NCI-H2171 (cell line): ENCODE measurements around the gene ADGRV1.

Experiments
- DNase-seq: peaks from one replicate; lab custom pipeline; 2025; lab: John Stamatoyannopoulos, UW

The ADGRV1 gene

GRCh38 chr5:91111473-91112238 lies 553.1 kb downstream of the ADGRV1 start:
- DNase-seq = no peak

GRCh38 chr5:91114658-91115057 lies 556.1 kb downstream of the ADGRV1 start:
- DNase-seq = no peak

GRCh38 chr5:91118354-91118753 lies 559.8 kb downstream of the ADGRV1 start:
- no peak for DNase-seq

GRCh38 chr5:91118796-91119195 lies 560.2 kb downstream of the ADGRV1 start:
- DNase-seq = no peak

- DNase-seq = no peak
Observed at GRCh38 chr5:91119217-91119616, 560.6 kb downstream of the ADGRV1 start.

- no peak for DNase-seq
Observed at GRCh38 chr5:91119981-91120850, 561.6 kb downstream of the ADGRV1 start.

GRCh38 chr5:91121347-91121993 lies 562.9 kb downstream of the ADGRV1 start:
- no peak for DNase-seq

GRCh38 chr5:91122651-91123050 lies 564.1 kb downstream of the ADGRV1 start:
- no peak for DNase-seq

- DNase-seq = no peak
Observed at GRCh38 chr5:91123291-91123690, 564.7 kb downstream of the ADGRV1 start.

- DNase-seq = no peak
Observed at GRCh38 chr5:91123901-91124300, 565.3 kb downstream of the ADGRV1 start.

- no peak for DNase-seq
Observed at GRCh38 chr5:91125916-91126315, 567.3 kb downstream of the ADGRV1 start.

GRCh38 chr5:91126448-91126847 lies 567.9 kb downstream of the ADGRV1 start:
- DNase-seq = no peak

- no peak for DNase-seq
Observed at GRCh38 chr5:91126888-91127287, 568.3 kb downstream of the ADGRV1 start.

GRCh38 chr5:91127456-91128081 lies 569.0 kb downstream of the ADGRV1 start:
- DNase-seq = no peak

GRCh38 chr5:91128604-91129003 lies 570.0 kb downstream of the ADGRV1 start:
- no peak for DNase-seq

- no peak for DNase-seq
Observed at GRCh38 chr5:91129748-91130147, 571.2 kb downstream of the ADGRV1 start.

- DNase-seq = no peak
Observed at GRCh38 chr5:91130759-91131158, 572.2 kb downstream of the ADGRV1 start.

- DNase-seq = no peak
Observed at GRCh38 chr5:91132550-91132949, 574.0 kb downstream of the ADGRV1 start.

GRCh38 chr5:91133183-91133582 lies 574.6 kb downstream of the ADGRV1 start:
- no peak for DNase-seq

GRCh38 chr5:91135475-91136248 lies 577.1 kb downstream of the ADGRV1 start:
- DNase-seq = no peak

- DNase-seq = no peak
Observed at GRCh38 chr5:91136271-91136670, 577.7 kb downstream of the ADGRV1 start.
